Muscle of arm (tissue), 12 donors: ENCODE data around the gene ALDH1L1. TPM values are rescaled to one million over a fixed set of nuclear protein-coding genes. Genes with fewer than 3 reads are reported as not detected.
"Not testable (repeated sequence)": the region's sequence is repeated elsewhere in the genome, so short reads cannot be mapped to it uniquely, and the experiment has no call there.

Experiments used
- DNase-seq: peaks from one replicate; pipeline ENCODE4 v3.0.0-alpha.2; 2013
- polyA plus RNA-seq, 12 donors: library from polyadenylated mRNA; unstranded; fragments of 120-200 nt; gene quantifications; one replicate each; pipeline ENCODE4 v1.2.1, GENCODE V29; 2013; ENCODE audit not compliant: insufficient read length in 12 of 12

The ALDH1L1 gene
- polyA plus RNA-seq, 12 donors: 0.11 to 0.63 (median 0.33) TPM; not detected in 2

DNA sequence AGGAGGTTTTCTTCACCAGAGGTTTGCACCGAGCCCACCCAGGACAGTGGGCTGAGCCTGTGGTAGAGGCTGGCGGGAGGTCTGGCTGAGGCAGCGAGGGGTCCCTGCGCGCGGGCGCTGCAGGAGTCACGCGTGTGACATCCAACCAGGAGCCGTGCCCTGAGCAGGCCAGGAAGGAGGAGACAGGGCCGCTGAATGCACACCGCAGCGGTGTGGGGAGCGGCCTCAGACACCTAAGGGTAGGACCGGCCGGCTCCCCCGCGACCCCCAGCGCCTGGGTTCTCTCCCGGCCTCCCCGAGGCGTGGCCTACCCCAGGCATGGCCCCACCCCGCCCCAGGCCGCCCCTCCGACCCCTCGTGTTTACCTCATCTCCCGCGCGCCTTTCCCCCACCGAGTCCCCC is 96.9 kb downstream of the ALDH1L1 start:
- peak; percentile 46 for DNase-seq

DNA sequence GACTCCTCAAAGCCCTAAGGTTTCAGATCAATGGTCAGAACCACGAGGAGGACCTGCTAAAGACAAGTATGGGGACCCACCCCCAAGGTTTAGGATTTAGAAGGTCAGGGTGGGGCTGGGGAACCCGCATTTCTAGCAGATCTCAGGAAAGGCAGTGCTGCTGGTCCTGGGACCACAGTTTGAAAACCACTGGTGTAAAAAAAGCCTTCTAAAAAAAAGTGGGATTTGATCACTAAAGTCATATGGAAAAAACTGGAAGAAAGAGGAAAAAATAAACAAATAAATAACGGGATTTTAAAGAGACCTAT is 97.3 kb downstream of the ALDH1L1 start:
- no peak for DNase-seq

DNA sequence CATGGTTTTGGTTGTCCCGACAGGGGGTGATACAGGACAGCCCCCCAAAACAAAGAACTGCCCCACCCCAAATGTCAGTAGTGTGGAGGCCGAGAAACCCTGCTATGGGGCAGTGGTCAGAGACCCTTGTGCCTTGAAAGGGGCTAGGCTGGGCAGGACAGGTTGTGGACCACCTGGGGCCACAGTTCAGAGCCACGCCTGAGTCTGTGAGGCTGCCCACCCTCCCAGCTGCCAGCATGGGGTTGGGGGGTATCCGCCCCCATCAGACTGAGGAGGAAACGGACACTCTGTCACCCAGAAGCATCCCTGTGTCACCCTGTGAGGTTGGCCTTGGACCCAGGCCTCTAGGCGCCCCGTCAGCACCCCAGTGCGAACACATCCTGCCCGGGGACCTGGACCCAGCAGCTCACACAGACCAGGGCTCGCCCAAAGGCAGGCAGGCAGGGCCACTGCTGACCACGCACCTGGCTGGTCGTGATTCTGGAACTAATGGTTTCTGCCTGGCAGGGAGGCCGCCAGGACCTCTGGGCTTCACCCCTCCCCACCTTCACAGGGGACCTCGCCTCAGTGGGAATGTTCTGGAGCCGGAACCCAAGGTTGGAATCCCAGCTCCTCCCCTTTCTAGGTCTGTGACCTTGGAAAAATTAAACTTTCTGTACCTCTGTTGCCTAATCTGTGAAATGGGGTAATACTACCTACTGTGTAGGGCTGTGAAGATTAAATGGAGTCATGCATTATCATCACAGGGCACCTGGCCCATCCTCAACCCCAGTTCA is 97.8 kb downstream of the ALDH1L1 start:
- no peak for DNase-seq

DNA sequence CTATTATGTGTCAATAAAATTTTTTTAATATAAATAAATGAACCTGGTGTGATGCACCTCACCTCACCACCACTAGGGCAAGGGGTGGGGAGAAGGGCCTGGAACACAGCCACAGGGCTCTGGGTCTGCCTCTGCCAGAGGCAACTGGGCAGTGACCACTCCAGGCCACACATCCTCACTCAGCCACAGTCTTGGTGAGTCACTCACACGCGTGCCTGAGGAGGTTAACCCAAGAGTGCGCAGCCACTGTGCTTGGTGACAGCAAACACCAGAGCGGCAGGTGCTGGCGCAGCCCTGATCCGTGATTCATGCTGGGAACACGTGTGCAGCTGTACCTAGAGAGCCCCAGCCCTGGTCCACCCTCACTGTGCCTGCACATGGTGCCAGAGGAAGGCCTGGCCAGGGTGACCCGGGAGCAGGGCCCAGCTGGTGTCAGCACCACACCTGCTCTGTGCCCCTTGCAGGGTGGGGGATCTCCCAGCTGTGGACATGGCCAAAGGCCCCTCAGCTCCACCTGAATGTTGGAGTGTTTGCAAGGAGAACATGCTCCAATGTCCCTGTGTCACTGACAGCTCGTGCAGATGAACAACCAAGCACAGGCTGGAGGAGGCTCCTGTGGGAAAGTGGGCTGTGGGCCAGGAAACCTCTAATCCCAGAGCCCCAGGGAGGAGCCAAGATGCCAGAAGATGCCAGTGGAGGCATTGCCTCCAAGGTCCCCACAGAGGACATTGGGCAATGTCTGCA is 98.6 kb downstream of the ALDH1L1 start:
- DNase-seq: no peak

DNA sequence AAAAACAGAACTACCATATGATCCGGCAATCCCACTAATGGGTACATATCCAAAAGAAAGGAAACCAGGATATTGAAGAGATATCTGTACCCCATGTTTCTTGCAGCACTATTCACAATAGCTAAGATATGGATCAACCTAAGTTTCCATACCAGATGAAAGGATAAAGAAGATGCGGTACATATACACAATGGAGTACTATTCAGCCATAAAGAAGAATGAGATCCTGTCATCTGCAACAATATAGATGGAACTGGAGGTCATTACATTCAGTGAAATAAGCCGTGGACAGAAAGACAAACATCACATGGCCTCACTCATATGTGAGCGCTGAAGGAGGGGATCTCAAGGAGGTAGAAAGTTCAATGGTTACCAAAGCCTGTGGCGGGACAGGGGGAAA is 99.4 kb downstream of the ALDH1L1 start:
- DNase-seq: no peak

DNA sequence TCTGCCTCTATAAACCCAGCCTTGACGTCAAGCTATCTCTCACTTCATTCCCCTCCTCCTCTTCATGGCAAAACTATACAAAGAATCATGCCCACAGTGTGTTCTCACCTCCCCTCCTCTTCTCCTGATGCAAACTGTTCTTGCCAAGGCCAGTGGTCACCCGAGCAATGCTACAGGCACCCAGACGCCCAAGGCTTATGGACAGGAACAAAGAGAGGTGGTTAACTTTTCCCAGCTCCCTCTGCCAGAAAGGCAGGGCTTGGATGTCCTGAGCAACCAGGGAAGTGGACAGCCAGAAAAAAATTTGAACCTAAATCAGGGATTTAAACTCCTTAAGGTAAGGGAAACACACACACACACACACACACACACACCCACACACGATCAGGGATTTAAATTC is 101.5 kb downstream of the ALDH1L1 start:
- no peak for DNase-seq

DNA sequence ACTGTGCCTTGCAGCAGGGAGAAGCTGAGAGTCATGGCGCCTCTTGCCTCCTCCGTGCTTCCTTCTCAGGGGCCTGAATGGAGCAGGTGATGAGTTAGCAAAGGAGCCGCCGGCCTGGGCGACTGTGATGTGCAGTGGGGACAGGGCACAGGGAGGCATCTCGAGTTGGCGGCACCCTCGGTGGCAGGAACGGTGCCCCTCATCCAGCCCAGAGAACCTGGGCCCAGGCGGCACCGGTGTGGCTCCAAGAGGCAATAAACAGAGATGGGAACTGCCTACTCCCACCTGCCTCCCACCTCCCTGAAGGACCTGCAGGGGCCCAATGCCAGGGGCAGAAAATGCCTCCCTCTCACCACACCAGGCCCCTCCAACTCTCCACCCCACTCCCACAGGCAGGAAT is 102.6 kb downstream of the ALDH1L1 start:
- no peak for DNase-seq

DNA sequence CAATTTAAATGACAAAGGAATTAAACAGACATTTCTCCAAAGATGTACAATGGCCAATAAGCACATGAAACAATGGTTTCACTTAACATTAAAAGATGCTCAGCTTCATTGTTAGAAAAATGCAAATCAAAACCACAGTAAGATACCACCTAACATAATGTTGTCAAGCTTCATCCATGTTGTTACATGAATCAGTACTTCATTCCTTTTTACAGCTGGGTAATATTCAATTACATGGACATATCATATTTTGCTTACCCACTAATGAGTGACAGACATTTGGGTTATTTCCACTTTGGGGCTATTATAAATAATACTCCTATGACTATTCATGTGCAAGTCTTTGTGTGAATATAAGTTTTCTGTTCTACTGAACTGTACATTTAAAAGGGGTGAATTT is 104.2 kb downstream of the ALDH1L1 start:
- no peak for DNase-seq

DNA sequence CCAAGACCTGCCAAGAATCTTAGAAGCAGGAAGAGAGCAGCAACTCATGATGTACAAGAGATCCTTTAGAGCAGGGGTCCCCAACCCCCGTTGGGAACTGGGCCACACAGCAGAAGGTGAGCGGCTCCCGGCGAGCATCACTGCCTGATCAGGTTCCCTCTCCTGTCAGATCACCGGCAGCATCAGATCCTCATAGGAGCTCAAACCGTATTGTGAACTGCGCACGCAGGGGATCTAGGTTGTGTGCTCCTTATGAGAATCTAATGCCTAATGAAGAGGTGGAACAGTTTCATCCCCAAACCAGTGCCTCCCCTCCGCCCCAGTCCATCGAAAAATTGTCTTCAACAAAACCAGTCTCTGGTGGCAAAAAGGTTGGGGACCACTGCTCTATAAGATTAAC is 110.2 kb downstream of the ALDH1L1 start:
- no peak for DNase-seq

DNA sequence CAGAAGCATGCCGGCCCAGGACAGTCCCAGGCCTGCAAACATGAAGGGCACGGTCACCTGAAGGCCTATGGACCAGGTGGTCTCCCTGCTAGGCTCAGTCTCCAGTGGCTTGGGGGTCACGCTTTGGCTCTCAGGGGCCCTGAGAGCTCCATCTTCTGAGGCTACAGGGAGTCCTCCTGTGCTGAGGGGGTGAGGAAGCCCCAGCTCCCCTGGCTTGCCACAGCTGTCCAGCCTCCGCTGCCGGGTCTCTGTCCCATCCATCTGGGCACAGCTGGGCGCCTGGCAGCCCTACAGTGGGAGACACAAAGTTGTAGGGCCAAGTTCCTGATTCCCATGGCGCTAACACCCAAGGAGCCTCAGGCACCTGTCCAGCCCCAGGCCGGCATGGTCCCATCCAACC is 112.4 kb downstream of the ALDH1L1 start:
- no peak for DNase-seq

DNA sequence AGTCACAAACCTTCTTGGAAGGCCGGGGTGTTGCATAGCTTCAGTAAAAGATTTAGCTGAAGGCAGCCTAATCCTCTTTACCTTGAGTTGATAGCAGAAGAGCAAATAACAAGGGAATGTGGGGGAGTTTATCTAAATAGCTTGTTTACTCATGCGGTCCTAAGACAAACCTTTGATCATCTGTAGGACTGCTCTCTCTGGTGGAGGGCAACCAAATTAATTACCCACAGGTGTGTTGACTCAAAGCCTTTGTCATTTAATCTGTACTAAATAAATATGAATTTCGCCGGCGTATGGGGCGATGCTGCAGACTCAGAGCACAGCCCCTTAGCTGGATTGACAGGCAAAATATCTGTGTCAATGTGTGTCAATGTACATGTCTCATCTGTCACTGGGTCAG is 113.7 kb downstream of the ALDH1L1 start:
- not testable (repeated sequence) for DNase-seq

DNA sequence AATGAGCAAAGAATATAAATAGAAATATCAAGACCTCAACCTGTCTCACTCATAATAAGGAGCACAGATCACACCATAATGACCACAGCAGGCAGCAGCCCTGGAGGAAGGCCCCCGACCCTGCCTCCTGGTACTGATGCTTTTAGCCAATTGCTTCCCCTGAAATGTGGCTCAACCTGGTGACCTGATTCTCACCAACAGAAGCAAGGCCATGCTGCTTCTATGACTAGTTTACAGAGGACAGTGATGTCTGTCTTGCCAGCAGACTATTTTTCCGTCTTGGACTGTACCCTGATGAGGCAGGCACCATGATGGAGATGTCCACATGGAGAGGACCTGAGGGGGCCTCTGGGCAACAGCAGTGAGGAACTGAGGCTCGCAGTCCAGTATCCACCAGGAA is 114.5 kb downstream of the ALDH1L1 start:
- DNase-seq: no peak

DNA sequence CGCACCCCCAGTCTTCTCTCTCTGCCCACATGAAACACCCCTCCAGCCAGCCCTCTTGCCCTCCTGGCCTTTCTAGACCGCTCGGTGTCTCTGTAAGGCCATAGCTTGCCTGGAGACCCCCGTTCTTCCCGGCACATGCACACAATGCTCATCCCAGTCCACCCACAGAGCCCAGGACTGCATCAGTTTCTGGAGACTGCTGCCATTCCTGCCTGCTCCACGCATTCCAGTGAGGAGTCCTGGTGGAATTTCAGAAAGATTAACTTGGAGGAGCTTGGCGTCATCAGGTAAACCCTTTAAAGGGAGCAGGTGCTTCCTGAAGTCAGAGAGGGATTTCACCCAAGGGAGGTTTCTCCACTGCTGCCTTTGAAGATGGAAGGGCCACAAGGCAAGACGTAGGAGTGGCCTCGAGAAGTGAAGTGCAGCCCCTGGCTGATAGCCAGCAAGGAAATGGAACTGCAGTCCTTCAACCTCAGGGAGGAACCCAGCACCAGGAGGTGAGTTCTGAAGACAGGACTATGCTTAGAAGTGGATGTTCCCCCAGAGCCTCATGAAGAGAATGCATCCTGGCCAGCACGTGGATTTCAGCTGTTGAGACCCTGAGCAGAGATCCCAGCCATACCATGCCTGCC is 115.6 kb downstream of the ALDH1L1 start:
- no peak for DNase-seq

DNA sequence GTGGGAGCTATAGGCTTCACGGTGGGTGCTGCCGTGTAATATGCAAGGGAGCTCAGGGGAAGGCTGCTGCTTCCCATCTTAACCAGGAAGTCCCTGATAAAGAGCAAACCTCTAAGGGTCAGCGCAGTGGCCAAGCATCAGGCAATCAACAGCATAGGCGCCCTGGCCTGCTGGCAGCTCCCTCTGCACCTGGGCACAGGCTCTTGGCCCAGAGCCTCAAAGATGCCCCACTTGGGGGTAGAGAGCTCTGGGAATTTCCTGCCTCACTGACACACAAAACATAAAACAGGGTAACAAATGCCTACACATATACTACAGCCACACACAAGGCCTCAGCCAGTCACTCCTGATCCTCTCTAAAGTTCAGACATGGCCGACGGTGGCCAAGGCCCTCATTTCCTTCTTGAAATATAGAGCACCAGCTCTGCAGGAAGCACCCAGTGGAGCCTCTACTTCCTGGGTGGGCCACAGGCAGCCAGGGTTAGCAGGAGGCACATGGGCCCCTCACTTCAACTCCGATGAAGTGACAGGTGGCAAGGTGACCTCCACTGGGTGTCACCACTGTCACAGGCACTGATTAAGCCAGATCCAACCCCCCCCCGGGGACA is 116.9 kb downstream of the ALDH1L1 start:
- no peak for DNase-seq

DNA sequence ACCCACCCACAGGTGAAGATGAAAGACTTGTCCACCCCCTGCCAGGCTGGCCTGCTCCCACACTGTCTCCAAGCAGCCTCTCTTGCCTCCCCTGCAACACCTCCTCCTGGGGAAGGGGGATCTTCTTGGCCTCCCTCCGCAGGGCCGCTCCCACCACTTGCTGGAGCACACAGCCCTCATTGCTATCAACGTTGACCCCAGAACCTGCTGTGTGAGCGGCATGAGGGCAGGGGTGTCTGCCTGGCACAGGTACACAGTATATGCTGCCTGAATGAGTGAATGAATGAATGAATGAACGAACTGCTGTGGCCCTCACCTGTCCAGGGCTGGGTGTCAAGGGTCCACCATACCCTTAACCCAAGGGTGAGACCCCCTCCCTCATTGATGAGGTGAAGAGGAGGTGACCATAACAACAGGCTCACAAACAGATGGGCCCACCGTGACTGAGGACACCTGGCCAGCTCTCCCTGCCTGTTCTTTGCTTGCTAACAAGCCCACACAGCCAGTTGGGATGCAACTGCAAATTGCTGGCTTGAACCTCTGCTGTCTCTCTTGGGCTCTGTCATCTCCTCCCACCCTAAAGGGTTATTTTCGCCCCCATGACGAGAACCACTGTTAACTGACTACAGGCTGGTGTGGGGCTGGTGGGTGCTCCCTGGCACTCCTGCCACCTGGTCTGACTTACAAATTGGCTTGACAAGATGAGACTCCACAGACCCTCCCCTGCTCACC is 118.9 kb downstream of the ALDH1L1 start:
- no peak for DNase-seq

DNA sequence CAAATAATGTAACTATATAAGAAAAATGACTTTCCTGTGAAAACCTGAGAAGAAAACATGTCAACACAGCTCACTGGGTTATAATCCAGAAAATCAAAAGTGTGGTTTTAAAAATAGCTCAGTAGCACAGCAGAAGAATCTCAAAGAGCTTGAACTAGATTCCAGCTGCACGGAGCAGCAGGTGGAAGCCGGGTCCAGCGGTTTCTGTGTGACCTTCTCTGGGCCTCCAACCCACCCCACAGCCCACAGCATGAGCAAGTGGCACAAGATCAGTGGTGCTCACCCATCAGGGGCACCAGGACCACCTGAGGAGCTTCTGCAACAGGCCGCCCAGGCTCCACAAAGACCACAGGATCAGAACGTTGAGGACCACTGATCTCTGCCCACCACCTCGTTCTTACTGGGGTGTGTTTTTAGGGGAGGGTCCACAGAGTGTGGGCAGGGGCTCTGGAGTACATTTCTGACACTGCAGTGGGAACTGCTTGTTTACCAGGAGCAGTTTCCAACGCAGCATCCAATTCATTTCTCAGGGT is 119.7 kb downstream of the ALDH1L1 start:
- no peak for DNase-seq

DNA sequence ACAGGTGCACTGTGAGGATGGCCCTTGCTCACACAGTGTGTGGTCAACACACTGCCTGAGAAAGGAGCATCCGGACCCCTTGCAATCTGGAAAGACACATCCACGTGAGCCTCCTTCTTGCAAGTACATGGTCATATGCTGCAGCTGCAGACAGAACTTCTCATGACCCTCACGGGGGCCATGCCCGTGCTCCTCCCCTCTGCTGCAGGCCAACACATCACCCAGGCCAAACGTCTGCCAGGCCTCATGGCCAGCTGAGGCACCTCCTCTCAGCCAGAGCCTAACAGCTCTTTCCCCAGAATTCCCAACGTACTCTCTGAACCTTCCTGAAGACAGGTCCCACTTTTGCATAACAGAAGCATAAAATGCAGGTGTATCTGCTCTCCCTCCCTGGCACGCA is 121.7 kb downstream of the ALDH1L1 start:
- no peak for DNase-seq

DNA sequence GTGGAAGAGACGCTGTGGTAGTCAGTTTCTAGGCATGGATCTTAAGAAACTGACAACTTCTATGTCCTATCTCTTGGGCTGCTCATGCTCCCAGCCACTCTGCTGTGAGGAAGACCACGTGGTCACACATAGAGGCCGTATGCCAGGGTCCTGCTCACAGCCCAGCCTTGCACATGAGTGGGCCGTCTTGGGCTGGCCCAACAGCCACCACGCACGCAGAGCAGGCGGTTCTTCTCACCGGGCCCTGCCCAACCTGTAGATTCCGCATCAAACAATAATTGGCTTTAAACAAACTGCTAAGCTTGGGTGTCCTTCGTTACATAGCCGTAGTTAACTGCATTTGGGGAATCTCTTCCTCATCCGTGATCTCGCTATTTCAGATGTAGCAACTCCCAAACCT is 122.5 kb downstream of the ALDH1L1 start:
- DNase-seq: no peak

DNA sequence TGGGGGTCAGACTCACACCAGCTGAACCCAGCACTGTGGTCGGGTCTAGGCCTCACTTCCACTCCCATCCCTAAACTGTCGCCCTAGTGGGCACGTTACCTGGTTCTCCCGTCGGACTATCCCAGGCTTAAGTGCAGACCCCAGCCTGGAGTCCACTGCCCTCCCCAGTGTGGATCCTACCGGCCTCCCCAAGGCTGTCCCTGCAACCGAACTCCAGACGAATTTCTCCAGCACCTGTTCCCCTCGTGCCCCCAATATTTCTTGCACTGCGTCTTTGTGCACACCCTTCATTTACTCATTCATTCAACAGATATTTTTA is 122.9 kb downstream of the ALDH1L1 start:
- DNase-seq: no peak

DNA sequence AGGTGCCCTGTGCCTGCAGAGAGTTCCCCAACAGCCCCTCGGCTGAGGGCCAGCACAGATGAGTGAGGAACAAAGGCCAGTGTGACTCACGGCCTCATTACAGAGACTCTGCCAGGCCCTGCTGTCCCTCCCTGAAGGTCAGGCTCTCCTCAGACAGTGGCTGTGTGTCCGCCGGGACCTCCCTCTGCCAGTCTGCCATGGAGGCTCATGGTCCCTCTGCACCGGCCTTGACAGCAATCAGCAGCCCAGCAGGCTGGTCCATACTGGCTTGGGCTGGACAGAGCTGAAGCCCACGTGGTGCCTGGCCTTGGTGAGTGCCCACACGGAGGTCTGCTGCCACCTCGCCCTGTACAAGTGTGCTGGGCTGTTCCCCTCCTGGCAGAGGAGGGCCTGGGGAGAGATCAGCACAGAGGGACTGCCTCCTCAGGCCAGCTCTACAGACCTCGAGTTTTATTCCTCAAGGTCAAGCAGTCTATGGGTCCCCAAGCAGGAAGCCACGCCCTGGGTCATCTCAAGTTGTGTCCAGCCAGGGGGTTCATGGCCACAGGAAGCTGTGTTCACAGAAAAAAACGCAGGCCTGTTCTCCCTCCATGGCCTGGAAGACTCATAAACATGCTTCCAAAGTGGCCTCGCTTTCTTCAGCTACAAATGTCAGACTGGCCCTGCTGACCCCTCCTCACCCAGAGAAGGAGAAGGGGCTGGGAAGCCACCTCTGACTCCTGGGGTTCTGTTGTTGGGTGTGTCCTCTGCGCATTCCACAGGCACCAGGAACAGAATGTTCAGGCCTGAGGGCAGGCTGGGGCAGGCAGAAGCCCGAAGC is 123.5 kb downstream of the ALDH1L1 start:
- no peak for DNase-seq

DNA sequence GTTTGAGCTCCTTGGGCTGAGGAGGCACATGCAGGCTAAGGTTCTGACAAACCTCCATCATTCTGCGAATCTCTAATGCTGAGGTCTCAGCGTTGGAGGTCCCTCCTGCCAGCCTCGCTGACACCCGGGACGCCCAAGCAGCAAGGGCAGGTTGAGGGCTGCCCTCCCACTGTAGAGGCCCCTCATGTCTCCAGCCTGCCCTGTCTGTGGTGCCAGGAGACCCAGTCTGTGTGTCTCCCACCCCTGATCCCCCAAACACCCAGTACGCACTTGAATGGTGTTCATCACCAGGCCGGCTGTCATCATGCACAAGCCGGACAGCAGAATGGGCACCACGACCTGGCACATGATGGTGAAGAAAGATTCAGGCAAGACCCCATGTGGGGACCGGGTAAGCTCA is 124.3 kb downstream of the ALDH1L1 start:
- DNase-seq: no peak
